ENCODE measurements around the gene ZSCAN2. TPM values are rescaled to one million over a fixed set of nuclear protein-coding genes. Genes with fewer than 3 reads are reported as not detected.

The ZSCAN2 gene
- total and polyA plus RNA-seq, 2 of the 4 experiments (the other 2 are of a cell fraction) = 10.4 to 18.3 TPM

DNA sequence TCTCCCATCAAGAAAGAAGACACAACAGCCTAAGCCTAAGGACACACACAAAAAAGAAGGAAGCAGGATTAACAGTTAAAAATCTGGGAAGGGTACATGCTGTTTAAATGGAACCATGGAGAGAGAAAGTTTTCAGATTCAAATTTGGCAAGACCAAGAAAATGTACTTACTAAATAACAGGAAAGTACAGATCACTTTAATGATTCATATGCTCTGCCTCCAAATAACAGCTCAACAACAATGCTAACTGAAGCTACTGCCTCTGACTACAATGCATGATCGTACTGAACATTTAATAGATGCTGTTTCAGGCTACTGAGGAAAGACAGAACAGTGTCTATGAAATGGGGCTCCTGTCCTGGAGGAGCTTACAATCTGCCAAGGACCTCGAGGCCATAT lies 65.6 kb downstream of the ZSCAN2 start:
- Histone ChIP-seq H3K4ac (ENCODE audit: low read depth, low read length) (no peak overlapping the region), H2AK5ac (ENCODE audit: low read depth, low read length) (no peak overlapping the region), H3K4me2 (ENCODE audit: low read depth, low read length) (no peak overlapping the region), H3K18ac (ENCODE audit: low read depth, low read length) (no peak overlapping the region), H3K27ac (ENCODE audit: insufficient read depth, low read length) (no peak overlapping the region), H3K36me3 (ENCODE audit: control insufficient read depth, insufficient read depth, low read length) (peaks cover 13% of the 10 kb centered on the region), H2AFZ (replicated peaks; ENCODE audit: low read length, poor library complexity) (no peak overlapping the region), H3K56ac (ENCODE audit: extremely low read depth, insufficient read depth, low read length) (no peak overlapping the region), H2BK20ac (ENCODE audit: low read depth, low read length) (no peak overlapping the region), H4K5ac (ENCODE audit: low read depth, low read length) (no peak overlapping the region), H4K20me1 (ENCODE audit: insufficient read depth, low read length) (peaks cover 5% of the 10 kb centered on the region; the same call in 1 of the 2 replicates), H3K79me1 (ENCODE audit: low read depth in 1 of 2, low read length in 2 of 2) (peaks cover 23 to 40% of the 10 kb centered on the region in 2 experiments; a peak in 3 of 4 replicates), H2BK15ac (ENCODE audit: low read depth, low read length) (no peak overlapping the region), H3K9me1 (ENCODE audit: insufficient read depth, low read length) (peaks cover 10% of the 10 kb centered on the region), H3K14ac (replicated peaks; ENCODE audit: low read depth, low read length) (no peak overlapping the region), H4K91ac (ENCODE audit: insufficient read depth, low read depth, low read length) (no peak overlapping the region), H3K4me1 (ENCODE audit: control insufficient read depth, insufficient read depth, low read length) (peaks cover 5% of the 10 kb centered on the region), H2AK9ac (replicated peaks; ENCODE audit: low read depth, low read length, poor library complexity) (no peak overlapping the region), H3K4me3 (ENCODE audit: insufficient read depth, low read depth, low read length) (no peak overlapping the region), H3K9me3 (ENCODE audit: control insufficient read depth, insufficient read depth, low read length) (no peaks in the 10 kb centered on the region), H3K27me3 (ENCODE audit: control insufficient read depth, insufficient read depth, low read length) (no peaks in the 10 kb centered on the region), H3K23ac (ENCODE audit: low read depth, low read length) (no peak overlapping the region), H2BK120ac (ENCODE audit: low read depth, low read length) (no peak overlapping the region), H4K8ac (ENCODE audit: low read depth in 2 of 2, low read length in 2 of 2) (no peak overlapping the region), H2BK5ac (ENCODE audit: low read depth, low read length, poor library complexity, severe bottlenecking) (no peak overlapping the region), H3K9ac (ENCODE audit: low read depth, low read length) (no peak overlapping the region)
- no peak for DNase-seq
- TF ChIP-seq MXI1 (IDR thresholded peaks at IDR 0.05; ENCODE audit: borderline replicate concordance, low read depth, low read length) = no peak
- TF ChIP-seq SMC3 (IDR thresholded peaks at IDR 0.05; ENCODE audit: low read depth, low read length) = no peak
- TF ChIP-seq BHLHE40 (IDR thresholded peaks at IDR 0.05; ENCODE audit: low read depth, low read length) = no peak
- TF ChIP-seq RCOR1 (IDR thresholded peaks at IDR 0.05; ENCODE audit: insufficient replicate concordance, low read length) = no peak
- dilution Hi-C loops (cut with HindIII; ENCODE audit: low sequenced_read_pairs, unreplicated experiment) = no loop called here
- intact Hi-C loops (cut with micrococcal nuclease) = no loop called here
- BruUV-seq (replicated peaks) = no TSS peak
- ChIA-PET CTCF (interaction anchor here (0.6 kb wide), 1 partner anchor 19 kb away, joined by 3 read pairs; no protein-coding TSS in a partner anchor), POLR2A (ENCODE audit: unreplicated experiment) (no interaction called here)
- no peak for ATAC-seq (ENCODE audit: low read depth)
- WGBS, 2 experiments (ENCODE audit: extremely low coverage in 2 of 2, insufficient read length in 1 of 2) = no CpG with 5 or more reads among the region's 2 CpGs
- in situ Hi-C loops (cut with MboI; ENCODE audit: low sequenced_read_pairs) = no loop called here

Measured in IMR-90 (cell line).